AG04450 (cell line): Measurements from ENCODE around the gene TMC7. TPM values are rescaled to one million over a fixed set of nuclear protein-coding genes. Genes with fewer than 3 reads are reported as not detected.

Experiments used
- CTCF ChIA-PET: fragments of 300-600, 350-600 bp; formaldehyde crosslinking; extraction: SDS; loops from one replicate; lab custom pipeline; 2022; ENCODE audit warnings: antibody characterized with exemption, inconsistent platforms; lab: Charles Lee
- POLR2A ChIA-PET: fragments of 350-600 bp; formaldehyde crosslinking; extraction: SDS; loops from one replicate; lab custom pipeline; 2021; ENCODE audit warnings: antibody characterized with exemption, inconsistent platforms; lab: Yijun Ruan, JAX
- DNase-seq: peaks from one replicate; pipeline ENCODE4 v3.0.0-alpha.2; 2011; ENCODE audit warnings: low read depth, low spot score
- H3K27ac ChIP-seq: one replicate; pipeline ENCODE4 v1.5.1; 2012; ENCODE audit warnings: low read depth, low read length, control low read depth
- H3K27me3 ChIP-seq: one replicate; pipeline ENCODE4 v1.6.0; 2012; ENCODE audit warnings: low read length; ENCODE audit not compliant: control insufficient read depth, insufficient read depth
- H3K4me3 ChIP-seq: 2 replicates; pipeline ENCODE4 v1.5.1; 2011; ENCODE audit warnings: mild to moderate bottlenecking, low read depth, low read length, control low read depth
- H3K9me3 ChIP-seq: 2 replicates; pipeline ENCODE4 v1.5.1; 2012; ENCODE audit warnings: low read length; ENCODE audit not compliant: control insufficient read depth, insufficient read depth
- CTCF ChIP-seq: IDR thresholded peaks from 2 replicates; pipeline ENCODE4 v1.5.1; 2011; ENCODE audit warnings: low read depth, low read length, control low read depth, inconsistent platforms
- polyA plus RNA-seq: library from polyadenylated mRNA; depleted of rRNA; stranded (reverse); fragments of >200 nt; gene quantifications from 2 replicates; pipeline ENCODE4 v1.2.3, GENCODE V29; 2011

TMC7 gene
- polyA plus RNA-seq, 1 experiment: 0.37 TPM

- Histone ChIP-seq H3K27ac (no peak overlapping the region), H3K27me3 (no peaks in the 10 kb centered on the region), H3K4me3 (peak overlapping the region; percentile 61), H3K9me3 (no peaks in the 10 kb centered on the region)
- ChIA-PET CTCF (interaction anchor here (0.5 to 4.4 kb wide), 62 partner anchors 8 to 661 kb away, joined by 3 to 101 read pairs (median 4); partner anchors contain the start of genes COQ7, ITPRIPL2 and TMC7), POLR2A (interaction anchor here (0.7 to 1.0 kb wide), 3 partner anchors 19 to 288 kb away, joined by 4 to 11 read pairs (median 6); partner anchors contain the start of gene COQ7)
- TF ChIP-seq CTCF: peak; percentile 97
- DNase-seq: peak; percentile 84
These were observed 102.8 kb downstream of the TMC7 start for GRCh38 chr16:19086322-19087199.

- Histone ChIP-seq H3K9me3 (no peaks in the 10 kb centered on the region), H3K27ac (no peak overlapping the region), H3K27me3 (no peaks in the 10 kb centered on the region), H3K4me3 (no peak overlapping the region)
- no peak for DNase-seq
- no peak for TF ChIP-seq CTCF
- CTCF ChIA-PET: interaction anchor here (0.6 to 1.0 kb wide), 5 partner anchors 12 to 414 kb away, joined by 3 to 6 read pairs (median 3); no protein-coding TSS in a partner anchor
- POLR2A ChIA-PET: no interaction called here
These were observed 104.7 kb downstream of the TMC7 start for GRCh38 chr16:19088341-19088916.

GRCh38 chr16:19089410-19089955, 105.7 kb downstream of the TMC7 start:
- H3K27me3 ChIP-seq: no peaks in the 10 kb centered on the region
- H3K9me3 ChIP-seq: no peaks in the 10 kb centered on the region
- POLR2A ChIA-PET: no interaction called here
- no peak overlapping the region for H3K4me3 ChIP-seq
- DNase-seq: no peak
- TF ChIP-seq CTCF: no peak
- CTCF ChIA-PET: no interaction called here
- H3K27ac ChIP-seq: no peak overlapping the region

GRCh38 chr16:19090916-19091315, 107.2 kb downstream of the TMC7 start:
- no peak overlapping the region for H3K27ac ChIP-seq
- H3K27me3 ChIP-seq: no peaks in the 10 kb centered on the region
- CTCF ChIA-PET: no interaction called here
- DNase-seq: no peak
- no peak for TF ChIP-seq CTCF
- H3K4me3 ChIP-seq: no peak overlapping the region
- POLR2A ChIA-PET: no interaction called here
- no peaks in the 10 kb centered on the region for H3K9me3 ChIP-seq
